Smooth muscle cell (in vitro differentiated cells): ENCODE data around the gene ZBTB39. TPM values are rescaled to one million over a fixed set of nuclear protein-coding genes. Genes with fewer than 3 reads are reported as not detected.
"Not testable (repeated sequence)": the region's sequence is repeated elsewhere in the genome, so short reads cannot be mapped to it uniquely, and the experiment has no call there.

Experiments
- DNase-seq: peaks from one replicate; lab custom pipeline; 2025; ENCODE audit not compliant: unreplicated experiment; lab: John Stamatoyannopoulos, UW
- H2AFZ ChIP-seq: fragments of 200-600 bp; sonication (generic); 2 replicates; pipeline ENCODE4 v1.6.0; 2016; ENCODE audit warnings: antibody characterized with exemption, low read depth, mild to moderate bottlenecking
- H3F3A ChIP-seq: fragments of 200-600 bp; sonication (generic); 2 replicates; pipeline ENCODE4 v1.6.0; 2017; ENCODE audit warnings: antibody characterized with exemption, low read depth
- H3K27ac ChIP-seq: fragments of 200-600 bp; sonication (generic); 2 replicates; pipeline ENCODE4 v1.5.1; 2016; ENCODE audit warnings: low read depth, mild to moderate bottlenecking
- H3K27me3 ChIP-seq: fragments of 200-600 bp; sonication (generic); 2 replicates; pipeline ENCODE4 v1.6.1; 2016; ENCODE audit warnings: low read depth, mild to moderate bottlenecking
- H3K36me3 ChIP-seq: fragments of 200-600 bp; sonication (generic); 2 replicates; pipeline ENCODE4 v1.5.1; 2016; ENCODE audit warnings: low read depth
- H3K4me1 ChIP-seq: fragments of 200-600 bp; sonication (generic); 2 replicates; pipeline ENCODE4 v1.5.1; 2016; ENCODE audit warnings: low read depth
- H3K4me2 ChIP-seq: fragments of 200-600 bp; sonication (generic); 2 replicates; pipeline ENCODE4 v1.6.0; 2016; ENCODE audit warnings: mild to moderate bottlenecking
- H3K4me3 ChIP-seq: fragments of 200-600 bp; sonication (generic); 2 replicates; pipeline ENCODE4 v1.5.1; 2016; ENCODE audit warnings: mild to moderate bottlenecking
- H3K79me2 ChIP-seq: fragments of 200-600 bp; sonication (generic); 2 replicates; pipeline ENCODE4 v1.6.0; 2016; ENCODE audit warnings: low read depth, mild to moderate bottlenecking
- H3K9ac ChIP-seq: fragments of 200-600 bp; sonication (generic); 2 replicates; pipeline ENCODE4 v1.6.0; 2016; ENCODE audit warnings: low read depth
- H3K9me3 ChIP-seq: fragments of 200-600 bp; sonication (generic); replicated peaks from 2 replicates; pipeline ENCODE4 v1.5.1; 2016; ENCODE audit warnings: low read depth
- H4K20me1 ChIP-seq: fragments of 200-600 bp; sonication (generic); 2 replicates; pipeline ENCODE4 v1.6.0; 2016; ENCODE audit warnings: low read depth
- WGBS: methylation state at CpG from one replicate; pipeline ENCODE4 v1.1.7; 2016; ENCODE audit warnings: low lambda C conversion rate; 5-methylcytosine and 5-hydroxymethylcytosine counted together
- polyA plus RNA-seq: library from polyadenylated mRNA; unstranded; fragments of >200 nt; fragmentation: Nextera tagmentation; extraction: Ambion mirVana; gene quantifications from 2 replicates; pipeline ENCODE4 v1.2.1, GENCODE V29; 2016
- total RNA-seq: library from RNA; depleted of rRNA; stranded (reverse); fragments of >200 nt; gene quantifications from 2 replicates; pipeline ENCODE4 v1.2.3, GENCODE V29; 2014
- TF ChIP-seq, protein P1 (sequence below): fragments of 200-600 bp; sonication (generic); IDR thresholded peaks from 2 replicates; pipeline ENCODE4 v1.5.1; 2017; ENCODE audit warnings: borderline replicate concordance, mild to moderate bottlenecking, antibody characterized with exemption; ENCODE audit not compliant: insufficient read depth, poor library complexity, severe bottlenecking

Gene ZBTB39
- total and polyA plus RNA-seq, 2 experiments from 2014 or later: 3.6 to 8.5 TPM

DNA sequence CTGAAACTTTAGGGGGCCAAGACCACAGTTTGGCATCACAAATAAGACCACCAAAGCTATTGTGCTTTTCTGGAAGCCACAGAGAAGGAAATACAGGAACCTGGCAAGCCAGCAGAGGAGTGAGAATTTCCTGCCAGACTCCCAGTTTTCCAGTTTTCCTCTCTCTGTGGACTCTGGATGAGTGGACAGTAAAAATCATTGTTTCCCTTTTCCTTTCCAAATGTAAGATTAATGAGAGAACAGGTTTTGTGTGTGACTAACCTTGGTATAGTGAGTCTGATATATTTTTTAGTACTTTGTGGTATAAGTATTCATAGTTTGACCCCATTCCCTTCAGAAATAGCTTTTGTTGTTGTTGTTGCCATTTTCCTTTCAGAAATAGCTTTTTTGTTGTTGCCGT lies 12.6 kb upstream of the ZBTB39 start:
- WGBS: 77% methylated on average over 1 of the region's 1 CpG
- peak overlapping the region; percentile 13 for H3K27ac ChIP-seq
- no peak overlapping the region for H3K4me2 ChIP-seq

DNA sequence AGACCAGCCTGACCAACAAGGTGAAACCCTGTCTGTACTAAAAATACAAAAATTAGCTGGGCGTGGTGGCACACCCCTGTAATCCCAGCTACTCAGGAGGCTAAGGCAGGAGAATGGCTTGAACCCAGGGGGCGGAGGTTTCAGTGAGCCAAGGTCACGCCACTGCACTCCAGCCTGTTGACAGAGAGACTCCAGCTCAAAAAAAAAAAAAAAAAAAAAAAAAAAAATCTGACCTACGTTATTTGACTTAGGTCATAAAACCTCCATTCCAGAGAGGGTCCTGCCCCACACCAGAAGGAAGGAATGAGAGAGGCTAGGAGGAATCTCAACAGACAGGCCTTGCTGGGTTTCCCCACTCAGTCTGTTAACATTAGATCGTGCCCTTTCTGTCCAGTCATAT lies 12.0 kb upstream of the ZBTB39 start:
- not testable (repeated sequence) for H4K20me1 ChIP-seq, H3K4me2 ChIP-seq, H3K4me1 ChIP-seq, H3K36me3 ChIP-seq, H3K9ac ChIP-seq, H3F3A ChIP-seq, DNase-seq, H3K79me2 ChIP-seq, H3K4me3 ChIP-seq, H3K9me3 ChIP-seq, H3K27me3 ChIP-seq
- WGBS: 73% methylated on average over 5 of the region's 5 CpGs
- peak overlapping the region; percentile 39 for H2AFZ ChIP-seq
- peak overlapping the region; percentile 13 for H3K27ac ChIP-seq

More for the DNA sequence above, 12.6 kb upstream of the ZBTB39 start:
- Histone ChIP-seq H3K9me3 (no peaks in the 10 kb centered on the region), H3K27me3 (no peaks in the 10 kb centered on the region), H3K4me1 (peaks cover 5% of the 10 kb centered on the region), H3K36me3 (no peaks in the 10 kb centered on the region), H2AFZ (peak overlapping the region; percentile 39), H3F3A (no peaks in the 10 kb centered on the region), H3K4me3 (no peak overlapping the region), H4K20me1 (no peaks in the 10 kb centered on the region), H3K9ac (no peak overlapping the region), H3K79me2 (no peaks in the 10 kb centered on the region)
- no peak for DNase-seq
- TF ChIP-seq, protein P1, sequence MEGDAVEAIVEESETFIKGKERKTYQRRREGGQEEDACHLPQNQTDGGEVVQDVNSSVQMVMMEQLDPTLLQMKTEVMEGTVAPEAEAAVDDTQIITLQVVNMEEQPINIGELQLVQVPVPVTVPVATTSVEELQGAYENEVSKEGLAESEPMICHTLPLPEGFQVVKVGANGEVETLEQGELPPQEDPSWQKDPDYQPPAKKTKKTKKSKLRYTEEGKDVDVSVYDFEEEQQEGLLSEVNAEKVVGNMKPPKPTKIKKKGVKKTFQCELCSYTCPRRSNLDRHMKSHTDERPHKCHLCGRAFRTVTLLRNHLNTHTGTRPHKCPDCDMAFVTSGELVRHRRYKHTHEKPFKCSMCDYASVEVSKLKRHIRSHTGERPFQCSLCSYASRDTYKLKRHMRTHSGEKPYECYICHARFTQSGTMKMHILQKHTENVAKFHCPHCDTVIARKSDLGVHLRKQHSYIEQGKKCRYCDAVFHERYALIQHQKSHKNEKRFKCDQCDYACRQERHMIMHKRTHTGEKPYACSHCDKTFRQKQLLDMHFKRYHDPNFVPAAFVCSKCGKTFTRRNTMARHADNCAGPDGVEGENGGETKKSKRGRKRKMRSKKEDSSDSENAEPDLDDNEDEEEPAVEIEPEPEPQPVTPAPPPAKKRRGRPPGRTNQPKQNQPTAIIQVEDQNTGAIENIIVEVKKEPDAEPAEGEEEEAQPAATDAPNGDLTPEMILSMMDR: no peak

DNA sequence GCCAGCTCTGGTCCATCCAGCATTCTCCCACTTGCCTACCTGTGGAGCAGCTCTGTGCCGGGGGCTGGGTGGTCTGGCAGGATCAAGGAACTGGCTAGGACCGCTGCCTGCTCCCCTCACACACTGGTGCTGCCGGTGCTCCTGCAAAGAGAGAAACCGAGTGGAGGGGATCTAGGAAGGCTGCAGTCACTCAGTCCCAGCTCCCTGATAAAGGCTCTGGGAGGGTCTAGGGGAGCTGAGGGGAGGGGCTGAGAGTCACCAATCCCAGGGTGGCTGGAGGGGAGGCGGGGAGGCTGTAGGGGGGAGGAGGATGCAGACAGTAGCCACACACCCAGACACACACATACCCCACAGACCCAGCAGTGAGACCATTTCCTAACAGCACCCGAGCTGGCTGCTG lies 10.0 kb upstream of the ZBTB39 start, which contains the start of gene TAC3:
Gene TAC3, minus strand, starts transcription at position 182 of the 400 bp plus-strand sequence. CDS start 732 bp downstream, outside the sequence.
- no peaks in the 10 kb centered on the region for H3K9me3 ChIP-seq
- no peak for DNase-seq
- no peak within 1 kb of the TSS for H3K4me3 ChIP-seq
- H3K4me1 ChIP-seq: peaks cover 5% of the 10 kb centered on the region
- H3K27ac ChIP-seq: no peak within 1 kb of the TSS
- no peaks in the 10 kb centered on the region for H3K27me3 ChIP-seq
- no peak within 1 kb of the TSS for H3K4me2 ChIP-seq
- no peaks in the 10 kb centered on the region for H3K36me3 ChIP-seq
- H4K20me1 ChIP-seq: no peaks in the 10 kb centered on the region
- no peak within 1 kb of the TSS for H3K9ac ChIP-seq
- H3F3A ChIP-seq: no peaks in the 10 kb centered on the region
- 42% methylated on average over 6 of the region's 6 CpGs for WGBS
- H3K79me2 ChIP-seq: no peaks in the 10 kb centered on the region
- TF ChIP-seq, protein P1: no peak
- no peak within 1 kb of the TSS for H2AFZ ChIP-seq

DNA sequence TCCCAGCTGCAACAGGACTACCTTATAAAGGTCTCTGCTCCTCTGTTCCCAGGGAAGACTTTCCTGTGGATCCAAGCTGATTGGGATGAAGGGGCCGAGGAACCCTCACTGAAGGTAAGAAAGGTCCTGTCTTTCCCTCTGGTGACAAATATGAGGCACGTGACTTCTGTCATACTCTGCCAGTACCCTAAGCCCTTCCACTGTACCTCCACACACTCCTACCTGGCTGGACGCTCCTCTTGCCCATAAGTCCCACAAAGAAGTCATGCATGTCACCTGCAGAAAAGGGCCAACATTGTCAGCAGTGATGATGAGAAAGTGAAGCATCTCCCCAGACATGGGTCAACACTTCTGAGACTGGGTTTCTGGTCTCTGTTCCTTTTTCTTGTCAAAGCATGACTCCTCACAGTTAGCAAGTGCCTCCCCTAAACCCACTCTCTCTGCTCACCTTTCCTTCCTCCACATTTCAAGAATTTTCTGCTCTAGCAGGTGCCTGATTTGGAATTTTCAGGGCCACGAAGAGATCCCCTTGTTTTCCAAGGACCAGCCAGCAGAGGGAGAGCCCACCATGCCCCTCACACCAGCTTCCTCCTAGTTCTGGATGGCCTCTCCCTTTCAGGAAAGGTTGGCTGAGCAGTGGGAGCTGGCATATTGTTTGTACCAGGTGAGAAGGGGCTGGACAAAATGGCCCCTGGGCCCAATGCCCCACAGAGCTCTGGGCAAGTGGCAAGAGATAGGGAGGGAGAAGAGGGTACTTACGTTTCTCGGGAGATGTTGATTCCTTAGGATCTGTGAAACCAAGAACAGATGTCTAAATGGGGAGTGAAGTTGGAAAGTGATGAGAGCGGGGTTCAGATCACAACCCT lies 6.5 kb upstream of the ZBTB39 start:
- Histone ChIP-seq H2AFZ (no peak overlapping the region), H3K27ac (no peak overlapping the region), H3K36me3 (no peaks in the 10 kb centered on the region), H3K9me3 (no peaks in the 10 kb centered on the region), H3K4me3 (no peak overlapping the region), H3F3A (peaks cover 3% of the 10 kb centered on the region), H3K4me2 (no peak overlapping the region), H3K79me2 (no peaks in the 10 kb centered on the region), H3K9ac (no peak overlapping the region), H3K27me3 (no peaks in the 10 kb centered on the region), H3K4me1 (peaks cover 5% of the 10 kb centered on the region), H4K20me1 (no peaks in the 10 kb centered on the region)
- DNase-seq: no peak
- 92% methylated on average over 7 of the region's 7 CpGs for WGBS
- TF ChIP-seq, protein P1: no peak
